ENCODE measurements around the gene FBXL4.

- TF ChIP-seq MAX (IDR thresholded peaks at IDR 0.05; ENCODE audit: low read depth, low read length) (no peak), POLR2A (IDR thresholded peaks at IDR 0.05; ENCODE audit: extremely low read depth, insufficient read length) (no peak), MYC (IDR thresholded peaks at IDR 0.05; ENCODE audit: low read depth, low read length) (no peak)
- TF ChIP-seq, protein P1, sequence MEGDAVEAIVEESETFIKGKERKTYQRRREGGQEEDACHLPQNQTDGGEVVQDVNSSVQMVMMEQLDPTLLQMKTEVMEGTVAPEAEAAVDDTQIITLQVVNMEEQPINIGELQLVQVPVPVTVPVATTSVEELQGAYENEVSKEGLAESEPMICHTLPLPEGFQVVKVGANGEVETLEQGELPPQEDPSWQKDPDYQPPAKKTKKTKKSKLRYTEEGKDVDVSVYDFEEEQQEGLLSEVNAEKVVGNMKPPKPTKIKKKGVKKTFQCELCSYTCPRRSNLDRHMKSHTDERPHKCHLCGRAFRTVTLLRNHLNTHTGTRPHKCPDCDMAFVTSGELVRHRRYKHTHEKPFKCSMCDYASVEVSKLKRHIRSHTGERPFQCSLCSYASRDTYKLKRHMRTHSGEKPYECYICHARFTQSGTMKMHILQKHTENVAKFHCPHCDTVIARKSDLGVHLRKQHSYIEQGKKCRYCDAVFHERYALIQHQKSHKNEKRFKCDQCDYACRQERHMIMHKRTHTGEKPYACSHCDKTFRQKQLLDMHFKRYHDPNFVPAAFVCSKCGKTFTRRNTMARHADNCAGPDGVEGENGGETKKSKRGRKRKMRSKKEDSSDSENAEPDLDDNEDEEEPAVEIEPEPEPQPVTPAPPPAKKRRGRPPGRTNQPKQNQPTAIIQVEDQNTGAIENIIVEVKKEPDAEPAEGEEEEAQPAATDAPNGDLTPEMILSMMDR (IDR thresholded peaks at IDR 0.05; ENCODE audit: low read depth, low read length), result no peak
Measured at GRCh38 chr6:98984121-98984520, 36.4 kb upstream of the FBXL4 start.

All from NB4 (cell line).